HG03060 (cell line): ENCODE results near the gene PER2.

Experiments
- ATAC-seq: cut with Tn5 transposase; IDR thresholded peaks from one replicate; pipeline ENCODE4 v1.9.1; 2021; ENCODE audit warnings: low read depth, moderate number of reproducible peaks; ENCODE audit not compliant: unreplicated experiment

PER2 gene

DNA sequence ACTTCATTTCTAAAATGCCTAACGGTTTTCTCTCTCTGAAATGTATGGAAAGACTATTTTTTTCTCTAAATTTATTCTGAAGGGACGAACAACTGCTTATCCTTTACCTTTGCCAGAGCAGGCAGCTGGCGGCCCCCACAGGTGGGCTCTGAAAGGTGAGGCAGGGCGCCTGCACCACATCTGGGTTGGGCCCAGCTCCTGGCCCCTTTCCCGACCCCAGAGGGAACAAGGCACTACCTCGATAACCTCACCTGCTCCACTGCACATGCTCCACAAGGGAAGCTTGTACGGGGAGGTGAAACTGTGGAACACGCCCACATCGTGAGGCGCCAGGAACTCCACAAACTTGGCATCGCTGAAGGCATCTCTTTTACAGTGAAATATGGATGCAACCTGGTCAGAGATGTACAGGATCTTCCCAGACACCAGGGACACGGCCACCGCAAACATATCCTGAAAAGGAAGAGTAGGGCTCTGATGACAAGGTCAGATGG, 17.3 kb downstream of the PER2 start:
- ATAC-seq, result no peak

DNA sequence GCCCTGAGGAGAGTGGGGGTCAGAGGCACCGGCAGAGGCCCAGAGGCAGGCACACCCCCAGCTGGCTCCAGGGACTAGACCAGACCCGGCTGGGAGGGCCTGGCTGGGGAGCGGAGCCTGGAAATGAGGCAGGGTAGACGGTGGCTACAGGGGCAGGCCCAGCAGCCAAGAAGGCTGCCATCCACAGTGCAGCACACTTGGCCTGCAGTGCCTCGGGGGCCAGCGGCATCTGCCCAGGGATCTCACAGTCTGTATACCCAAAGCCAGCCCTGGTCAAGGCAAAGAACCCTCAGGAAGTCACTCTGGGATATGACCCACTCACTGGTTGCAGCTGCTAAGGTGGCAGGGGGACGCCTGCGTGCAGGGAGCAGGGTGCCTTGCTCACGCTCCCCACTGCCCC, 17.8 kb downstream of the PER2 start:
- no peak for ATAC-seq

DNA sequence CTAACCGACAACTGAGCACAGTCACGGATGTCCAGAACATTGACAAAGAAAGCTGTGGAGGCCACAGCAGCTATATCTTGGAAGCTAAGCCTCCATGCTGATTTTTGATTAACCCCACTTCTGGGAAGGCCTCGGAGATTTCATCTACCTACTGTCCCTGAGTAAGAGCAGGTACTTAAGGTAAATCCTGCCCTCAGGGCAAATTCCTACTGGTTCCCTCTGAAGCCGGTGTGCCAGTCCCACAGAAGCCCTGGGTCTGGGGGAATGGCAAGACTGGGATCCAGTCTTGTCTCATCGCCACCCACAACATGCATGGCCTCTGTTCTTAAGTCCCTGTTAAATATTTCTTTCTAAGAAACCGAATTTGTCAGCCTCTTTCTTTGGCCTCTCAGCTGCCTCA, 18.7 kb downstream of the PER2 start:
- no peak for ATAC-seq

DNA sequence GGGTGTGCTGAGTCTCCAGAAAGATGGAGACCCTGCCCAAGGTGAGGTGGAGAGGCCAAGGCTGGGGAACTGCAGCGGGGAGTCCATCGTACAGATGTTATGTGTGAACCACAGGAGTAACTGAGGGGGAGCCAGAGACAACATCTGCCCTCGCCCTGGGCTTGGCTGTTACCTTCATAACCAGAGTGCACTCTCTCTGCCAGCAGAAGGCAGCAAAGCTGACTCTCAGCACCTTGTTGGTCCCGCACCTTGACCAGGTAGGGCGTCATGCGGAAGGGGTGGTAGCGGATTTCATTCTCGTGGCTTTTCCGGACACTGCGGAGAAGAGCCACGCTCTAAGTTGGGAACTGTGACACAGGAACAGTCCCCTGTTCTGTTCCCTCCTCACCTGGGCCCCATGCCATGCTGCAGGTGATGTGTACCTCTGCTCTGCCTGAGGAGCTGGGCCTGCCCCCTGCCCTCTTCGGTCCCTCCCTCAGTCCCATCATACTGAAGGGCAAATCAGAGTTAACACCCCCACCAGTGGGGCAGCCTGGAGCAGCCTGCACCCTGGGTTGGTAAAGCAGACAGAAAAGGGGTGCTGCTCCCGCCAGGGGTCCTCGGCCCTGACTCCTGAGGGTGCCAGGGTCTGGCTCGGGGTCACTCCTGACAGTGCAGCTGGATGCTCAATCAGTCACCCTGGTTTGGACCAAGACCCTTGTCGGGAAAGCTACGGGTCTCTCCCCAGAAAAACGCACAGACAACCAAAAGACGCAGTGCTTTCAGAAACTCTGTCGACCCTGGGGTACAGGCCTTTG, 20.3 kb downstream of the PER2 start:
- ATAC-seq, result no peak

DNA sequence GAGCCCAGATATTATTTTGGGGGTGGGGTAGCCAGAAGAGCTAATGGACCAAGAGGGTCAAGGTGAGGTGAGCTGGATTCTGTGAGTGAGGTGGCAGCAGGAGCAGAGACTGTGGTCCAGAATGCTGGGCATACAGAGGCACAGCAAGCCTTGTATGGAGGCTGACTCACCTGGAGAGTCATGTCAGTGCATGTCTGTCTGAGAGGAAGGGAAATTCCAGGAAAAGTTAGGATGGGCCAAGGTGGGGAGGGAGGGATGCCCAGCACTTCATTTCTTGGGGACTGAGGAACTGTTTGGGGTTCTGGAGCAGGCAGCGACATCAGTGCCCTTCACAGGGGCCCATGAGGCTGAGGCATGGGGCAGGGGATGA, 21.1 kb downstream of the PER2 start:
- ATAC-seq, result no peak

DNA sequence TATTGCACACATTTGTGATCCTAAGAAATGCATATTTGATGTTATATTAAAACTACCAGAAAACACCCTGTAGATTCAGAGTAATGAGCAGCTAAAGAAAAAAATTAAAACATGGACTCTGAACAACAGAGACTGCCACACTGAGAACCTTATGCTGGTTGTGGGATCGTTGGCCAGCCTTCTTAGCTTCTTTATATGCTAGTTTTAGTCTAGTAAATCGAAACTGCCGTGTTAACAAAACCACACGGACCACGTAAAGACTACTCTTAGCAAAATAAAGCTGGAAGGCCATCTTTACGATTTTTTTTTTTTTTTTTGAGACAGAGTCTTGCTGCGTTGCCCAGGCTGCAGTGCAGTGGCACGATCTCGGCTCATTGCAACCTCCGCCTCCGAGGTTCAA, 22.8 kb downstream of the PER2 start:
- no peak for ATAC-seq

DNA sequence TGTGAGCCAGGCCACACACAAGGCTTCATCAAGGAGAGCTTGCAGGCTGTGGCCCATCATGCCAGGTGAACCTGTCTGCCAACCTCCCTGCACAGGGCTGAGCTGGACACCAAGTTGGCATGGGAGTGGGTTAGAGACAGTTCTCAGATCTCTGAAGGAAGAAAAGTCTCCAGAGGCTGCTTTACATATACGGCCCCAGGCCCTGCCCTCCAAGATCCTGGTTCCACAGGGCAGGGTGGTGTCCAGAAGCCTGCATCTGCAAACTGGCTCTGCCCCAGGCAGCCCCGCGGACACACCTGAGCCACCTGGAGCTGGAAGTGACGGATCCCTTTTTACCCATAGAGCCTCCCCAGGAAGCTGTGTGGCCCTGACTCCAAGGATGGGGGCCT, 24.3 kb downstream of the PER2 start:
- ATAC-seq, result no peak

DNA sequence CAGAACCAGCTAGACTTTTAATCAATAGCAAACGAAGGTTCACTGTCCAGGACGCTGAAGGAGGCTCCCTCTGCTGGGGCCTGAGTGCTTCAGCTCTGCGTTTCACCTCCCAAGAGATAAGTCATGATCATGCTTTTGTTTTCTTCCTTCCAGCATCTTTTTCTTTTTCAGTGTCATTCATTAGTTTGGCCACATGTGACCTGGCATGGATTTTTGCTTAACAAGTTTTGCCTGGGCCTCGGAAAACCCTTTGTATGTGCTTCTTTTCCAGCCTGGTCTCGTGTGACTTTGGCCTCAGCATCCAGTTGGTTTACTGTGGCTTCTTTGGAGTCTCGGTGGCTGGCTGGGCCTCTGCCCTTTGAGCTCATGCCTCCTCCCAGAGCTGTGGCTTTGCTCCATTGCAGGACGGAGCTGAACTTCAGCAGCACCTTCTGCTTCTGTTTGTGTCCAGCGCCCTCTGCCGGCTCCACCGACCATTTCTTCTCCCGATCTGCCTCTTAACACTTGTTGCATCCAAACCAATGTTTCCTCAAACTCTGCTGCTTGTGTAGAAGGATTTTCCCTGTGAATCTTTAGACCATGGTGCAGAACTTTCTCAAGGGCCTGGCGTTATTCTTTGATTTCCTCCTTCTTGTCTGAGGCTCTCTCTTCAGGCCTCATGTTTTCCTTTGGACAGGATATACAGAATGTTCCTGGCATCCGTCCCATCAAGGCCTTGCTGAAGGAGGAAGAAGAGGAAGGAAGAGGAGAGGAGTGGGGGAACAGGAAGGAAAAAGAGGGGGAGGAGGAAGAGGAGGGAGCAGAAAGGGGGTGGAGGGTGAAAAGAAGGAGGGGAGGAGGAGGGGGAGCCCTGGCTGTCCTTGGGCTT, 25.0 kb downstream of the PER2 start:
- no peak for ATAC-seq

DNA sequence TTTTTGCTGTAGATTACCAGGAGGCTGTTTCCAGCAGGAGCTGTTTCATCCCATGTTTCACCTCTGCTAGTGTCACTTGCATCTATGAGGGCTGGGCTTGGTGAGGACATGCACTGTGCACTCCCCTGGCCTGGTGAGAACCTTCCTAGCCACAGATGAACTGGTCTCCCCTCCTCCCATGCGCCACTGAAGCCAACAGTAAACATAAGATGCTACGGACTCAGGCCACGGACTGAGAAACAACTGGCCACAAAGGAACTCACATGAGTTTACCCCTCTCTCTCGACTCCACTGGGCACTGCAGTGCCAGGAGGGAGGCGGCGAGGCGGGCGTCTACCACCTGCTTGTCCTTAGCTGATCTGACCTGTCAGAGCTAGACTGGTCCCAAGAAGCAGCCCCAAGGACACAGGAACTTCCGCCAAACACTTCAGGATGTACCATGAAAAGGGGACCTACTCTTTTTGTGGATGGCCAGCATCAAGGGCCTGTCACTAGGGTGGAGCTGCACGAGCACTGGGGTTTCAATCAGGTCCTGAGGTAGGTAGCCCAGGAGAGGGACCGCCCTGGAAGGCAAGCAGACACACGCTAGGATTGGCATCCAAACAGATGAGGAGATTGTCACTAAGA, 25.8 kb downstream of the PER2 start:
- ATAC-seq, result no peak

DNA sequence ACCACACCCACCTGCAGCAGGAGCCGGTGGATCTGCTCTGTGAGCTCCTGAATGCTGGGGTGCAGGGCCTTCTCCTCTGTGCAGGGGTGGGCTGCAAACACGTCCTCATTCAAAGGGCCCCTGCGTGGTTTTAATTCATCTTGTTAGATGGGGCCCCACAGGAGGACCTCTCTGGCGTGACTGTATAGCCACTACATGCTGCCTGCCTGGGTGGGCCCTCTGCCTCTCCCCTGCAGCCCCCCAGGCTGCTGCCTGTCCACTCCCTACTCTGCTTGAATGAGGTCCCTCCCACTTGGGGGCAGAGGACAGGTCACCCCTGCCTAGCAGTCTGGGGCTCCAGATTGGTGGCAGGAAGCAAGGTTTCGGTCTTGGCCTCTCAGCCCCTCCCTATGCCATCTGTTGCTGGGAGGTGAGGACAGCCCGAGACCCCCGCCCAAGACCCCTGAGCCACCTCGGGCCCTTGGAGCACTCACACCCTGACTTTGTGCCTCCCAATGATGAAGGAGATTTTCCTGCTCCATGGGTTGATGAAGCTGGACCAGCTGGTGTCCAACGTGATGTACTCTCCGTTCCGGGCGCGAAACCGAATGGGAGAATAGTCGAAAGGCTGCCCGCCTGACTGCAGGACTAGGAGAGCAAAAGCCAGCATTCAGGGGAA, 26.6 kb downstream of the PER2 start:
- ATAC-seq, result no peak

DNA sequence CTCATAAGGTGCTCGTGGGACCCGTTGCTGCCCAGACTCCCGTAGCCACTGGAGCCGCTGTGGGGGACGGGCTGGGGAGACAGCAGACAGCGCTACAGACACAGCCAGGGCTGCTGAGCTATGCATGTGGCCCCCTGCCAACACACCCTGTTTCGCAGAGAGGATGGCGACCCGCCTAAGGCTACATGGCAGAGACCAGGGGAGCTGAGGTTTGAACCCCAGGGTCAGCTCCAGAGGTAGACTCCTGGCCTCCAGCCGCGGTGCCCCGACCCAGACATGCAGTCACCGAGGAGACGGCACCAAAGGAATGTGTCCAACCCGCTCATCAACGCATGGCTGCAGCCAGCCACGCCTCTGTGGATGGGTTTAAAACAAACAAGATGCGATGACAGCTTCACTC, 27.5 kb downstream of the PER2 start:
- no peak for ATAC-seq

DNA sequence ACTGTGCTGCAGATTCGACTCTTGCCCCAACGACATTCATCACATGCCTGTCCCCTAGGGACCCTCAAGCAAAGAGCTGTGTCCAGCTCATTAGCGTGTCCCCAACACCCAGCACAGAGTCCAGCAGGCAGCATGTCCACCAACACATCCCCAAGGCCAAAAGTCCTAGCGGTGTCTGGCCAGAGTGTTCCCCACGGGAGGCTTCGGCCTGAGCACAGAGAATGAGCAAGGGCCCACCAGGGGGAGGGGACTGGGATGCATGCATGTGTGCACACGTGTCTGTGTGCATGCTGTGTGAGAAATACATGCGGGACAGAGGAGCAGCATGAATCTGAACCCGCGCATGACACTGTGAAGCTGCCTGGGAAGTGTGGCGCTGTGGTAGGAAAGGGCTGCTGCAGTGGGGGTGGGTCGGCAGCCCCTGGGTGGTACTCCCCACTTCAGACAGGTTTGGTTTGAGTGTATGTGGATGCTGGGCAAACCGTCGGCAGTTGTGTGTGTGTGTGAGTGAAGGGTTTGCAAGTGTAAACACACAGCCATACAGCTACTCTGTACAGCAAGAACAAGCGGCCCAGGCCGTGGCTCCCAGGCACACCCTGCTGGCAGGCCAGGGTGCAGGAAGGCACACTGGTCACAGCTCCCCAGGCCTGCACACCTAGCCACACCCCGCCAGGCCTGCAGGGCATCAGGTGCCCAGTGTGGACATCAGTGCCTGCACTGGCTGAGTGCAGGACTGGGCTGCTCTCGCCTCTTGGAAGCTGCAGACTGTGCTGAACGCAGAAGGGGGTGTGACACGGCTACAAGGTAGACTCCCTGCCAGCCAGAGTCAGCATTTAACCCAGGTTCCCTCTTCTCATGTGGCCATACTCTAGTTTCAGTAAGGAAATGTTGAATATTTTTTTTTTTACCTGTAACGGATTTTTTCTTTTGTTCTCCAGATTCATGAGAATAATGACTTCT, 29.1 kb downstream of the PER2 start:
- ATAC-seq, result no peak

DNA sequence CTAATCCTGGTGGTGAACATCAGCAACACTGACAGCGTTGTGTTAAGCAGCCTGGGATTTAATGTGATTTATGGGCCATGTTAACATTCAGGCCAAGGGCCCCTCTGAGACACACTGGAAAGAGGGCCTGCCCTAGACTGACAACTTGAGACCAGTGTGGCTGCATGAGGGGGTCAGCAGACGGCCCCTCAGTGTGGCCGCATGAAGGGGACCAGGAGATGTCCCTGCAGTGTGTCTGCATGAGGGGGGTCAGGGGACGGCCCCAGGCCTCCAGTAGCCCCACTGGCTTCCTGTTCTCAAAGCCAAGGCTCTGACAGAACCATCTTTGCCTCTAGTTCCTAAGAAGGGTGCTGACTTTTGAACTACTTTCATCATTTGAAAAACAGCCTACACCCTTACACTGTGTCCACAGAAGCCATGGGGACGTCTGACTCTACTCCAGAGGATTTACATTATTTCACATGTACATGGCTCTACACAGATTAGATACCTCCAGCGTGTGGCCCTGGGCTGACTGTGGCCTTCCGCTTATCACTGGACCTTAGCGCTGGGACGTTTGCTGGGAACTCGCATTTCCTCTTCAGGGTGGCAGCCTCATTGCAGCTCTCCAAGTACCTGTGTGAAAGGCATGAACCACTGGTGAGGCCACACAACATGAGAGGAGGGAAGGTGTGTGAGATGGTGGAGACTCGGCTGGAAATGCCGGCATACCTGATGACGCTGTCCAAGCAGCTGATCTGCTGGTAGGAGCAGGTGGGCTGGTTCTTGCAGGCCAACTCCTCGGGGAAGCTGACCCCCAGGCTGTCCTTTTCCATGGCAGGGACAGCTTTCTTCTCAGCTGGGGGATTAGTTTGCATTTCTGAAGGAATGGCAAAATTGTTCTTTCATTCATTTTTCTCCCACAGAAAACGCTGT, 30.4 kb downstream of the PER2 start:
- no peak for ATAC-seq

DNA sequence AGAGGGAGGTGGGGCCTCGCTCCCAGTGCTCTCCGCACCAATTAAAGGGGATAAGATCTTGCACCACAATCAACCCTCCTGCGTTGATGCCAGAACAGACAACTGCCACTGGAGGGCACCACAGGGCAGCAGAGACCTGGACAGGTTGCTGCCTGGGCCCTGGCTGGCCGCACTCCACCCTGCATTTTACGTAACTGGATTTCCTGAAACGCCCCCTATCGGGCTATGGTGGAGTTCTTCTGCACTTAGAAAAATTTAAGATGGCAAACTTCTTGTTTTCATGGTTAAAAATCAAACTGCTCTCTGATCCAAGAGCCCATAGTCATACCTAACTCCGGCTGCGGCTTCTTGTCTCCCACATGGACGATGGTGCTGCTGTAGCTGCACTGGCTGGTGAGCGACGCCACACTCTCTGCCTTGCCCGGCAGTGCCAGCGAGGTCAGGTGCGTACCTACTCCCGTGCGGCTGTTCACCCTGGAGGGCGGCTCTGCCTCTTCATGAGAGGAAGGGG, 31.8 kb downstream of the PER2 start:
- ATAC-seq, result no peak

DNA sequence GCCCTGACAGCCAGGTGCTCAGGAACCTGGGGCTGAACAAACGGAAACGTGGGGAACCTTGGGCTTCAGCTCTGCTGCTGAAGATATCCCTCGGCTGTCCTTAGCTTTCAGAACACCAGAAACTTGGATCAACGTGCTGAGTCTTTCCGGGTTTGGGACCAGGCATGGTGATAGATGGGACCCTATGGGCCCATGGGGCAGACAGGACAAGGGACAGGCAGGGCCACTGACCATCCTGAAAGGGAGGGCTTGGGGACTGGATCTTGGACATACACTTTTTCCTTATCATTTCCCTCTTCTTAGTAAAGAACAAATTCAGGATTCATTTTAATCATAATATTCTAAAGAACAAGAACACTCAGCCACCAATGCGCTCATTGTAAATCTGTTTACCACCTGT, 32.3 kb downstream of the PER2 start:
- no peak for ATAC-seq

DNA sequence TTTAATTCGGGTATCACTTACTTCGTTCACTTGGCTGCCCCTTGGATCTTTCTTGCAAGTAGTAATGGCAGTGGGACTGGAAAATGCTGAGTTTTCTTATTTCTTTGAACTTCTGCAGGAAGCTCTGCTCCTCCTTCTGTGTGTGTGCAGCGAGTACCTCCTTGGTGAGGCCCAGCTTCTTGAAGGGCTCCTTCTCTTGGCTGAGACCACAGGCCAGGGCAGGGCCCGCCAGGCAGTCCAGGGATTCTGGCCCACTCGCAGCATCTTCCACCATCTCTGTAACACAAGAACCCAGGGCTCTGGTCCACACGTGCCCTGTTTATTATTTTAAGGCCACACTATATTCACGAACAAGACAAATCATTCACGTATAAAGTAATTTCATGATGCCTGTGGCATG, 32.8 kb downstream of the PER2 start:
- ATAC-seq, result no peak

DNA sequence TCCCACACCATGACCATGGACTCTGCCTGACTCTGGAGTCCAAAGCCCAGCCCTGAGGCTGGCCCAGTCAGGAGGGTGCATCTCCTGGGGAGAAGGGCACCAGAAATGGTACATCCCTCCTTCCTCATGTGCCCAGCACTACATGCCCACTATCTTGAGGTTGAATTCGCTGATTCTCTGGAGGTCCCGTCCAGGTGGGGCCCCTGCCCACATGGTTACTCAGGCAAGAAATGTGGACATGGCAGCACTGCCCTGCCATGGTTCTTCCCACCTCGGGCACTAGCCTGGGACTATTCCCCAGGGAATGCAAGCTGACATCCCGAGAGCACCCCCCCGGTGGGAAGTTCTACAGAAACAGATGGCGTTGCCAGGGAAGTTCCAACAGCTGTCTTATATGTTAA, 33.3 kb downstream of the PER2 start:
- ATAC-seq, result no peak

DNA sequence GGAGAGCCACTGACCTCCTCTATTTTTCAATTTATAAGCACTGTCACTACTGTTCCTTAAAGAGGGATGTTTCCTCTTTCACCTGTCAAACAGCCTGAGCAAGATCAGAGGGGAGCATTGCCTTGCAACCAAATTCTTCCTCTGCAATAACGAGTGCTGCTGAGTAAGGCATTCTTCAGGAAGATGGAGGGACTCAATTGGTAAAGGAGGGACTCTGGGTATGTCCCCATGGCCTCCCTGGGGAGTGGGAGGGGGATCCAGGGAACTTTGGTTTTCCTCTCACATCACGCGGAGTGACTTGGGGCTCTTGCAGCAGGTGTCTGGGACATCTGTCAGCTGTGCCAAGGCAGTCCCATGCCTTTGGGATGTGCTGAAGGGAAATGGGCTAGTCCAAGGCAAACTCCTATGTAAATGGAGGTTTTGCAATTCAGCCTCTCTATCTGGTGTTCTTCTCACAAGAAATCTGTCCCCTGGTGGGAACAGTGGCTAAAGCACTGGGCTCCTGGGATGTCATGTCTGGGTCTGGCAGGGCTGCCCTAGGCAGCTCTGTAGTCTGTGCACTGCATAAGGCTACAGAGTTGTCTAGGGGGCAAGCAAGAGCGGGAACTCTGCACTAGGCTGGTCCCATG, 34.2 kb downstream of the PER2 start:
- ATAC-seq, result no peak
